HepG2 (cell line): ENCODE results near the gene TJAP1. TPM values are rescaled to one million over a fixed set of nuclear protein-coding genes. Genes with fewer than 3 reads are reported as not detected.

ENCODE experiments used
- ARNTL ChIP-seq: sonication (generic); formaldehyde crosslinking; IDR thresholded peaks from 2 replicates; pipeline ENCODE4 v1.4.0; 2020; ENCODE audit warnings: mild to moderate bottlenecking, missing genetic modification reagents
- BRCA1 ChIP-seq: sonication (generic); formaldehyde crosslinking; IDR thresholded peaks from 2 replicates; pipeline ENCODE4 v1.4.0; 2020; ENCODE audit warnings: missing genetic modification reagents
- HES4 ChIP-seq: sonication (generic); formaldehyde crosslinking; IDR thresholded peaks from 2 replicates; pipeline ENCODE4 v1.9.0; 2021; ENCODE audit warnings: mild to moderate bottlenecking, missing genetic modification reagents, borderline replicate concordance
- HNRNPUL1 ChIP-seq: fragments of 200-400 bp; formaldehyde crosslinking; IDR thresholded peaks from 2 replicates; pipeline ENCODE4 v1.6.1; 2017; ENCODE audit warnings: low read depth, mild to moderate bottlenecking, low read length, moderate library complexity
- KDM5A ChIP-seq: fragments of 200-600 bp; sonication (generic); IDR thresholded peaks from 2 replicates; pipeline ENCODE4 v1.7.0; 2018; ENCODE audit warnings: antibody characterized with exemption, mild to moderate bottlenecking, low read length, borderline replicate concordance
- MEF2D ChIP-seq: sonication (generic); formaldehyde crosslinking; IDR thresholded peaks from 2 replicates; pipeline ENCODE4 v1.5.1; 2020; ENCODE audit warnings: mild to moderate bottlenecking, missing genetic modification reagents
- MTA1 ChIP-seq: sonication (generic); formaldehyde crosslinking; IDR thresholded peaks from 2 replicates; pipeline ENCODE4 v1.4.0; 2020; ENCODE audit warnings: missing genetic modification reagents, mild to moderate bottlenecking, borderline replicate concordance
- NR2F2 ChIP-seq: IDR thresholded peaks from 2 replicates; pipeline ENCODE4 v1.6.1; 2012; ENCODE audit warnings: low read depth, inconsistent platforms, borderline replicate concordance
- PCBP2 ChIP-seq: fragments of 200-400 bp; formaldehyde crosslinking; optimal IDR thresholded peaks from 2 replicates; pipeline ENCODE3; 2018; ENCODE audit warnings: low read length, low read depth; ENCODE audit not compliant: poor library complexity, severe bottlenecking
- PHB2 ChIP-seq: fragments of 450-650 bp; IDR thresholded peaks from 2 replicates; pipeline ENCODE4 v1.6.1; 2018; ENCODE audit not compliant: partially characterized antibody
- PHF20 ChIP-seq: sonication (generic); formaldehyde crosslinking; IDR thresholded peaks from 2 replicates; pipeline ENCODE4 v1.5.0; 2020; ENCODE audit warnings: mild to moderate bottlenecking, missing genetic modification reagents
- SALL1 ChIP-seq: sonication (generic); formaldehyde crosslinking; IDR thresholded peaks from 2 replicates; pipeline ENCODE4 v1.8.0; 2022; ENCODE audit warnings: mild to moderate bottlenecking, missing genetic modification reagents
- TCF12 ChIP-seq, 2 experiments: fragments of 450-650 bp in 1 of 2; sonication (generic) in 1 of 2; formaldehyde crosslinking in 1 of 2; IDR thresholded peaks; 2 replicates each; pipeline versions ENCODE4 v1.6.1 to v1.8.0; 2017 to 2022; ENCODE audit warnings: antibody characterized with exemption in 1 of 2, mild to moderate bottlenecking in 1 of 2, missing genetic modification reagents in 1 of 2, moderate library complexity in 1 of 2
- ZBTB20 ChIP-seq: sonication (generic); formaldehyde crosslinking; IDR thresholded peaks from 2 replicates; pipeline ENCODE4 v1.8.1; 2023; ENCODE audit warnings: missing genetic modification reagents, low read depth, mild to moderate bottlenecking, borderline replicate concordance
- ZFX ChIP-seq: sonication (generic); formaldehyde crosslinking; IDR thresholded peaks from 2 replicates; pipeline ENCODE4 v1.4.0; 2020; ENCODE audit warnings: mild to moderate bottlenecking, low read depth, missing genetic modification reagents, moderate library complexity
- ZNF30 ChIP-seq: sonication (generic); formaldehyde crosslinking; IDR thresholded peaks from 2 replicates; pipeline ENCODE4 v1.5.0; 2020; ENCODE audit warnings: mild to moderate bottlenecking, missing genetic modification reagents
- ZNF569 ChIP-seq: sonication (generic); formaldehyde crosslinking; IDR thresholded peaks from 2 replicates; pipeline ENCODE4 v1.5.0; 2020; ENCODE audit warnings: mild to moderate bottlenecking, missing genetic modification reagents, moderate library complexity, borderline replicate concordance
- ZNF792 ChIP-seq: IDR thresholded peaks from 2 replicates; pipeline ENCODE4 v1.6.1; 2016
- ZSCAN21 ChIP-seq: sonication (generic); formaldehyde crosslinking; IDR thresholded peaks from 2 replicates; pipeline ENCODE4 v1.8.0; 2022; ENCODE audit warnings: mild to moderate bottlenecking, missing genetic modification reagents, moderate library complexity, borderline replicate concordance
- polyA plus RNA-seq, 8 experiments: library from polyadenylated mRNA; depleted of rRNA in 3 of 8; stranded (reverse) in 7 of 8; unstranded in 1 of 8; fragments of >200 nt; fragmentation: Illumina TruSeq in 4 of 8; extraction: Trizol in 4 of 8; gene quantifications; 2 replicates each; pipeline versions ENCODE4 v1.2.1 to v1.2.3, GENCODE V29; 2011 to 2016; ENCODE audit warnings: low read depth in 4 of 8, missing spikeins in 1 of 8, mixed read lengths in 1 of 8; ENCODE audit not compliant: insufficient read depth in 1 of 8
- total RNA-seq, 5 experiments: library from RNA; depleted of rRNA; stranded (reverse); fragments of >200 nt; fragmentation: Illumina TruSeq; extraction: Trizol; gene quantifications; 2 replicates each; pipeline ENCODE4 v1.2.3, GENCODE V29; 2016; ENCODE audit warnings: low read depth in 1 of 5
- TF ChIP-seq, protein P1 (sequence below): sonication (generic); formaldehyde crosslinking; IDR thresholded peaks from 2 replicates; pipeline ENCODE4 v1.4.0; 2020; ENCODE audit warnings: missing genetic modification reagents, borderline replicate concordance
- TF ChIP-seq, protein P2 (sequence below): fragments of 450-650 bp; IDR thresholded peaks from 2 replicates; pipeline ENCODE4 v1.6.1; 2016
- TF ChIP-seq, protein P3 (sequence below): sonication (generic); formaldehyde crosslinking; IDR thresholded peaks from 2 replicates; pipeline ENCODE4 v1.9.0; 2022; ENCODE audit warnings: missing genetic modification reagents, mild to moderate bottlenecking, borderline replicate concordance

The TJAP1 gene
- total and polyA plus RNA-seq, 2 of the 13 experiments (the other 11 are each of a cell fraction or from before 2014, with no cell fraction given) = 15.7 to 41.6 TPM

DNA sequence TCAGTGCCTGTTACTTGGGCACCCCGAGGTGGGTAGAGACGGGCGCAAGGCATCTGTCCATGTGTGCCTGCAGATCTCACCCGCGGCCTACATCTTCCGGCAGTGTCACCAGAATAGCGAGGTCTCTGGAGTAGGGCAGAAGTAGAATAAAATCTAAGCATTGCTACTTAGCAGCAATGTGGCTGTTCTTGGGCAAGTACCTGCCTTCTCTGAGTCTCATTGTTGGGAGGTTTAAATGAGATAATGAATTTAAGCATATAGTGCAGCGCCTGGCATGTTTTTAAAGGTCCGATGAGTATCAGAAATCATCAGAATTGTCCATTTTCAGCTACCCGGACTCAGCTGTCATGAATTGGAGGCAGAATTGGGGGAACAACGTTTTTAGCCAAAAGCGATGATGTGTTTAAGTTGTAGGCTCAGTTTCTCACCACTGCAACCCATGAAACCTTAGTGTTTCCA is 49.2 kb upstream of the TJAP1 start (continued):
- TF ChIP-seq, protein P1, sequence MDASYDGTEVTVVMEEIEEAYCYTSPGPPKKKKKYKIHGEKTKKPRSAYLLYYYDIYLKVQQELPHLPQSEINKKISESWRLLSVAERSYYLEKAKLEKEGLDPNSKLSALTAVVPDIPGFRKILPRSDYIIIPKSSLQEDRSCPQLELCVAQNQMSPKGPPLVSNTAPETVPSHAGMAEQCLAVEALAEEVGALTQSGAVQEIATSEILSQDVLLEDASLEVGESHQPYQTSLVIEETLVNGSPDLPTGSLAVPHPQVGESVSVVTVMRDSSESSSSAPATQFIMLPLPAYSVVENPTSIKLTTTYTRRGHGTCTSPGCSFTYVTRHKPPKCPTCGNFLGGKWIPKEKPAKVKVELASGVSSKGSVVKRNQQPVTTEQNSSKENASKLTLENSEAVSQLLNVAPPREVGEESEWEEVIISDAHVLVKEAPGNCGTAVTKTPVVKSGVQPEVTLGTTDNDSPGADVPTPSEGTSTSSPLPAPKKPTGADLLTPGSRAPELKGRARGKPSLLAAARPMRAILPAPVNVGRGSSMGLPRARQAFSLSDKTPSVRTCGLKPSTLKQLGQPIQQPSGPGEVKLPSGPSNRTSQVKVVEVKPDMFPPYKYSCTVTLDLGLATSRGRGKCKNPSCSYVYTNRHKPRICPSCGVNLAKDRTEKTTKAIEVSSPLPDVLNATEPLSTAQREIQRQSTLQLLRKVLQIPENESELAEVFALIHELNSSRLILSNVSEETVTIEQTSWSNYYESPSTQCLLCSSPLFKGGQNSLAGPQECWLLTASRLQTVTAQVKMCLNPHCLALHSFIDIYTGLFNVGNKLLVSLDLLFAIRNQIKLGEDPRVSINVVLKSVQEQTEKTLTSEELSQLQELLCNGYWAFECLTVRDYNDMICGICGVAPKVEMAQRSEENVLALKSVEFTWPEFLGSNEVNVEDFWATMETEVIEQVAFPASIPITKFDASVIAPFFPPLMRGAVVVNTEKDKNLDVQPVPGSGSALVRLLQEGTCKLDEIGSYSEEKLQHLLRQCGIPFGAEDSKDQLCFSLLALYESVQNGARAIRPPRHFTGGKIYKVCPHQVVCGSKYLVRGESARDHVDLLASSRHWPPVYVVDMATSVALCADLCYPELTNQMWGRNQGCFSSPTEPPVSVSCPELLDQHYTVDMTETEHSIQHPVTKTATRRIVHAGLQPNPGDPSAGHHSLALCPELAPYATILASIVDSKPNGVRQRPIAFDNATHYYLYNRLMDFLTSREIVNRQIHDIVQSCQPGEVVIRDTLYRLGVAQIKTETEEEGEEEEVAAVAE (CRISPR knock-in tag) = peak; percentile 48; the same call in 1 of the 2 replicates
- no peak for TF ChIP-seq TCF12 (IDR thresholded peaks at IDR 0.05)
- no peak for TF ChIP-seq TCF12 (CRISPR knock-in tag; IDR thresholded peaks at IDR 0.05)
- no peak for TF ChIP-seq BRCA1 (CRISPR knock-in tag)
- TF ChIP-seq ZNF569 (CRISPR knock-in tag) = no peak
- TF ChIP-seq MTA1 (CRISPR knock-in tag) = no peak
- TF ChIP-seq NR2F2 = no peak
- TF ChIP-seq MEF2D (CRISPR knock-in tag) = no peak
- no peak; the same call in 1 of the 2 replicates for TF ChIP-seq ZFX
- TF ChIP-seq HNRNPUL1 = no peak
- TF ChIP-seq SALL1 (CRISPR knock-in tag) = no peak
- TF ChIP-seq, protein P2, sequence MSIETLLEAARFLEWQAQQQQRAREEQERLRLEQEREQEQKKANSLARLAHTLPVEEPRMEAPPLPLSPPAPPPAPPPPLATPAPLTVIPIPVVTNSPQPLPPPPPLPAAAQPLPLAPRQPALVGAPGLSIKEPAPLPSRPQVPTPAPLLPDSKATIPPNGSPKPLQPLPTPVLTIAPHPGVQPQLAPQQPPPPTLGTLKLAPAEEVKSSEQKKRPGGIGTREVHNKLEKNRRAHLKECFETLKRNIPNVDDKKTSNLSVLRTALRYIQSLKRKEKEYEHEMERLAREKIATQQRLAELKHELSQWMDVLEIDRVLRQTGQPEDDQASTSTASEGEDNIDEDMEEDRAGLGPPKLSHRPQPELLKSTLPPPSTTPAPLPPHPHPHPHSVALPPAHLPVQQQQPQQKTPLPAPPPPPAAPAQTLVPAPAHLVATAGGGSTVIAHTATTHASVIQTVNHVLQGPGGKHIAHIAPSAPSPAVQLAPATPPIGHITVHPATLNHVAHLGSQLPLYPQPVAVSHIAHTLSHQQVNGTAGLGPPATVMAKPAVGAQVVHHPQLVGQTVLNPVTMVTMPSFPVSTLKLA = no peak
- 0 out of 2 replicates have a peak, but pooled peaks have one; percentile 10 for TF ChIP-seq ZNF30 (CRISPR knock-in tag)
- no peak for TF ChIP-seq PHF20
- peak; percentile 19; the same call in 1 of the 2 replicates for TF ChIP-seq KDM5A
- 0 out of 2 replicates have a peak, but pooled peaks have one; percentile 2 for TF ChIP-seq ZSCAN21 (CRISPR knock-in tag)
- 0 out of 2 replicates have a peak, but pooled peaks have one; percentile 2 for TF ChIP-seq ARNTL (CRISPR knock-in tag)
- no peak for TF ChIP-seq HES4 (CRISPR knock-in tag)
- TF ChIP-seq PCBP2 = no peak
- TF ChIP-seq PHB2 = no peak
- TF ChIP-seq, protein P3, sequence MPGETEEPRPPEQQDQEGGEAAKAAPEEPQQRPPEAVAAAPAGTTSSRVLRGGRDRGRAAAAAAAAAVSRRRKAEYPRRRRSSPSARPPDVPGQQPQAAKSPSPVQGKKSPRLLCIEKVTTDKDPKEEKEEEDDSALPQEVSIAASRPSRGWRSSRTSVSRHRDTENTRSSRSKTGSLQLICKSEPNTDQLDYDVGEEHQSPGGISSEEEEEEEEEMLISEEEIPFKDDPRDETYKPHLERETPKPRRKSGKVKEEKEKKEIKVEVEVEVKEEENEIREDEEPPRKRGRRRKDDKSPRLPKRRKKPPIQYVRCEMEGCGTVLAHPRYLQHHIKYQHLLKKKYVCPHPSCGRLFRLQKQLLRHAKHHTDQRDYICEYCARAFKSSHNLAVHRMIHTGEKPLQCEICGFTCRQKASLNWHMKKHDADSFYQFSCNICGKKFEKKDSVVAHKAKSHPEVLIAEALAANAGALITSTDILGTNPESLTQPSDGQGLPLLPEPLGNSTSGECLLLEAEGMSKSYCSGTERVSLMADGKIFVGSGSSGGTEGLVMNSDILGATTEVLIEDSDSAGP (CRISPR knock-in tag) = no peak
- TF ChIP-seq ZNF792 = no peak
- TF ChIP-seq ZBTB20 (CRISPR knock-in tag) = no peak
